Measurements from ENCODE around the gene TACR2.
A peak's percentile ranks its signal among the peaks of the same experiment; 100 is the strongest.

TACR2 gene

DNA sequence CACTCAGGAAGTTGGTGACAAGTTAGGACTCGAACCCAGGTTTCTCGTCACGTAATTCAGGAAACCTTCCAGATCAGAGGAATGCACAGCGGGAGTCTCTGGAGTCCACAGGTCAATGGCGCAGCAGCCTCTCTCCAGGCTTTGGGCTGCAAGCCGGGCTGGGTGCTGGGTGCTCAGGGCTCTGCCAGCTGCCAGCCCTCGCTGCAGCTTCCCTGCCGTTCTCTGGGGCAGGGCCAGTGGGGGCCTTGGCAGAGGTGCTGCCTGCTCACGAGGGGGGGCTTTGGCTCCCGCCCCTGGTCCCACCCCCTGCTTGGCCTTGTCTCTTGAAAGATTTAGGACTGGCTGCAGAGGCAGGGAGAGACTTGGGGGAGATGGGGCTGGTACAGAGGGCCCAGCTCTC lies at the start of gene TACR2:
TACR2 (minus strand) TSS at position 224 of the 400 bp plus-strand sequence. CDS start 595 bp downstream, outside the sequence.
- no peak for DNase-seq (ENCODE audit: low spot score)

DNA sequence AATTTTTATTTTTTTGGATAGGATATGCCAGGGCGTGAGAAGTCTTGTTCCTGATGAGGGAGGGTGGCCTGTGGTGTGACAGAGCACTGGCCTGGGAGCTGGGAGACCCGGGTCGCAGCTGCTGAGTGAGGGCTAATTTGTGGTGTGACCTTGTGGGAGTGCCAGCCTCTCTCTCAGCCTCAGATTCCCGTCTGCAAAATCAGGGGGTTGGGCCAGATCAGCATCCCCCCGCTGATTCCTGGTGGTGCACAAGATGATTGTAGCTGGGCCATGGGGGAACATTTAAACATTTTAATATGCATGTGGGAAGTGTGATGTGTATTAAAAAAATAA lies 49.4 kb upstream of the TACR2 start:
- DNase-seq (ENCODE audit: low spot score) = no peak

DNA sequence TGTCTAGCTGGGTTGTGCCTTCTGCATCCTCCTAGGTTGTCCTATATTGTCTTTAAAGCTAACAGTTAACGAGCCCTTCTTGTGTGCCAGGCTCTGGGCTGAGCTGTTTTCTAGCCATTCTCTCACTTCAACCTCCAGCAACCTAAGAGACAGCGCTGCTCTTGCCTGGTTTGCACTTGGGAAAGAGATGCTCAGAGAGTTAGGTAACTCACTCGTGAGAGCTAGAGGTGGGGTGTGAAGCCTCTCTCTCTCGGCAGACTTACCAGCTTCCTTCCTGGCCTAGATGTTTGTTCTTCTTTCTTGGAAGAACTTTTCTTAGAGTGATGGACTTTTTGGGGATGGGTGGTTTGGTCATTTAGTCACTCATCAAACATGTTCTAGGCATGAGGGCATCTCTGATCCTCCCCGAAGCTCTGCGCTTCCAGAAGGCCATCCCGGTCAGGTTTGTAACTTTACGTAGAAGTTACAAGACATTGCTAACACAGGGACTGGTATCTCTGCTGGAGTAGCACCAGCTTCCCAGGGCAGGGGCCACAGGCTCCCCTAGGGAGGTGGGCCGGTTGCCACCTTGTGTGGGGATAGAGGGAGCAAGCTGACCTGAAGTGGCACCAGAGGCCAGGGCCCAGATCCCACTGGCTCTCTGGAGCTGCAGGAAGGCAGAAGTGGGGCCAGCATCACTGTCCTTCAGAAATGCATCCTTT lies 48.9 kb upstream of the TACR2 start:
- no peak for DNase-seq (ENCODE audit: low spot score)

DNA sequence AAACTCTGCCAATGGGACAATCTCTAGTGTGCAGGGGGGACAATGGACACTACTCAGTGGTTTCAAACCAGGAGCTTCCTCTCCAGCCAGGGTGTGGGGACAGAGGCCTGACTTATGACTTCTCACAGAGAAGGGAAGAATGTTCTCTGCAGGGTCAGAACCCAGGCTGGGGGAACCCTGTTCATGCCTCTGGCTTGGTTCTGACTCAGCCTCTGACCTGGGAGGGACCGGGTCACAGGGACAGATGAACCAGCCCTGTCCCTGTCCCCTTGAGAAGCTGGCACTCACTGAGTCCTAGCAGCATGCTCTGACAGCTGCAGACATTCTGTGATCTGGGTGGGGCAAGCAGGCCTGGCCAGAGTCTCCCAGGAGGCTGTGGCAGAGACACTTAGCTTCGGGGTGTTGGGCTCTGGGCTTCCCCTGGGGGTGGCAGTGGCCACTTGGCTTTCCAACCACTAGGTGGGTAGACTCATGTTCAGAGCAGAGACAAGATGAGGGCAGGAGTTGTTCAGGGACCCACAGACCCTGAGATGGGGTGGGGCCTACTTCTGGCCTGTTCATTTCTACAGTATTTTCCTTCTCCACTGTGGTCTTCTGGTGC lies 48.2 kb upstream of the TACR2 start:
- peak; percentile 62 for DNase-seq (ENCODE audit: low spot score)

DNA sequence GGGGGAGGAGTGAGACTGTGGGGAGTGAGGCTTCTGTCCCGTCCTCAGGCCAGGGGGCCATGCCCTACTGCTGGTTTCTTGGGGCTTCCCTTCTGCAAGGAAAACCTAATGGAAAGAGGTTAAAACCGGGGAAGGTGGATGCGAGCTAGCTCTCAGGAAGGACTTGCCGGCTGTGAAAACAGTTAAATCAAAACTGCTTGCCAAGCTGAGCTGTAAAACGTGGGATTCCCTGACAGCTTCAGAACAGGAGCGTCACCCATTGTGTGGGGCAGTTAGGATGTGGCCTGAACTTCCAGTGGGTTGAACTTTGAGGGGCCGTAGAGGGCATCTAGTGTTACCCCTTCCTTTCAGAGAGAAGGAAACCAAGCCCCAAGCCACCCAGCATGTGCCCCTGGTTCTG lies 47.7 kb upstream of the TACR2 start:
- DNase-seq (ENCODE audit: low spot score) = no peak

DNA sequence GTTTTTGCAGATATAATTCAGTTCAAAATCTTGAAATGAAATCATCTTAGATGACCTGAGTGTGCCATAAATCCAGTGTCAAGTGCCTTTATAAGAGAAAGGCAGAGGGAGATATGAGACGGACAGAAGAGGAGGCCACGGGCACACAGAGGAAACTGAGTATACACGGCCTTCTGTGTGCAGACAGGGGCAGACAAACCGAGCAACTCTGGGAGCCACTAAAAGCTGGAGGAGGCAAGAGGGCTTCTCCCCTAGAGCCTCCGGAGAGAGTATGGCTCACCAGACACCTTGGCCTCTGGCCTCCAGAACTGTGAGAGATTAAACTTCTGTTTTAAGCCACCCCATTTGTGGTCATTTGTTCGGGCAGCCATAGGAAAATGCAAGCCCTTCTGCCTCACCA lies 47.2 kb upstream of the TACR2 start:
- DNase-seq (ENCODE audit: low spot score) = no peak

DNA sequence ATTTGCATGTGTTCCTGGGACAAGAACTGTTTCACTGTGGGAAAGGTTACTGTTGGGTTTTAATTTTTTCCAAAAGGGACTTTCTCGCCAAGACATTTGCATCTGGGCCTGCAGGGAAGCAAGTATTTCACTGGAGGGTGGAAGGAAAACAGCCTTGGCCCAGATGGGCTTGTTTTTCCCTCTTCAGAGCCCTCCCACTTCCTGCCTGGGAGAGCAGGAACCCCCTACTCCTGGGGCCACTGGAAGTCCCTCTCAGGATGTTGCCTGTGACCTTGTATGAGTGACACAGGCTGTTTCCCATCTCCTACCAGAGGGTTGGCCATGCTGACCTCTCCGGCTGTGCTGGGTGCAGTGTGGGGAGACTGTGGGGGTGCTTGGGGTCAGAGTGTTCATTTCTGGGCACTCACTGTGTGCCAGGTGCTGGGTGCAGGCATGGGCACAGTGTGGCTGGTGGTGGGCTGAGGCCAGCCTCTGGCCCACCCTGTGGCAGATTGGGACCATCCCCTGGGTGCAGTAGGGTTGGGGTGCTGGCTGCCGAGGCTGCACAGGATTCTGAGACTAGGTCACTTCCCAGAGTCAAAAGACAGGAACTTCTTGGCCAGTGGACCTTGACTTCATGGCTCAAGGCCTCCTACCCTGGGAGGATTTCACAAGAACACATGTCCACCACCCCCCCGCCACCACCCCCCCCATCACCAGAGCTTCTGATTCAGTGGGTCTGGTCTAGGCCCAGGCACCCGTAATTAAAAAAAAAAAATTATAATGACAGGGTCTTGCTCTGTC lies 44.7 kb upstream of the TACR2 start:
- DNase-seq (ENCODE audit: low spot score) = no peak

DNA sequence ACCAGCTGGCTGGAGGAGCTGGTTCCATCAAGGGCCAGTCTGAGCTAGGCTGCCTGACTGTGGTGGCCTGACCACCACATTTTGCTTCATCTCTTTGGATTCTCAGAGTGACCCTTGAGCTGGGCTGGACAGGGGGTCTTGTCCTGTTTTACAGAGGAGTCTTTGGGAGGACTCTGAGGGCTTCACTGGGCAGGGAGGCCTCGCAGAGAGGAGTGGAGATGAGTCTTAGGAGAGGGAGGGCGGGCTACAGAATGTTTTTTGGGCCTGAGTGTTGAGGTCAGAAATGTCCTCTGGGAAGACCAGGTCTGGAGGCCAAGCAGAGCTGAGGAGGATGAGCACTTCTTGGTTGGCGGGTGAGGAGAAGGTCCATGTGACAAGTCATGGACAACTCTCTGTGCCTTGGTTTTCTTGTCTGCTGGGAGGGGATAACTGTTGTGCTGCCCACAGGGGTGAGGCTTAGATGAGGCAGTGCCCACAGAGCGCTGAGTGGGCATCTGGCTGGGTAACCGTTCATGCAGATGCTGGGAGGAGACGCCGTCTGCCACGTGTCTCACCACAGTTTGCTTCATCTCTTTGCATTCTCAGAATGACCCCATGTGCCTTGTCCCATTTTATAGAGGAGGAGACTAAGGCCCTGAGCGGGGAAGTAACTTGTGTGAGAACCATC lies 44.0 kb upstream of the TACR2 start:
- DNase-seq (ENCODE audit: low spot score) = no peak

DNA sequence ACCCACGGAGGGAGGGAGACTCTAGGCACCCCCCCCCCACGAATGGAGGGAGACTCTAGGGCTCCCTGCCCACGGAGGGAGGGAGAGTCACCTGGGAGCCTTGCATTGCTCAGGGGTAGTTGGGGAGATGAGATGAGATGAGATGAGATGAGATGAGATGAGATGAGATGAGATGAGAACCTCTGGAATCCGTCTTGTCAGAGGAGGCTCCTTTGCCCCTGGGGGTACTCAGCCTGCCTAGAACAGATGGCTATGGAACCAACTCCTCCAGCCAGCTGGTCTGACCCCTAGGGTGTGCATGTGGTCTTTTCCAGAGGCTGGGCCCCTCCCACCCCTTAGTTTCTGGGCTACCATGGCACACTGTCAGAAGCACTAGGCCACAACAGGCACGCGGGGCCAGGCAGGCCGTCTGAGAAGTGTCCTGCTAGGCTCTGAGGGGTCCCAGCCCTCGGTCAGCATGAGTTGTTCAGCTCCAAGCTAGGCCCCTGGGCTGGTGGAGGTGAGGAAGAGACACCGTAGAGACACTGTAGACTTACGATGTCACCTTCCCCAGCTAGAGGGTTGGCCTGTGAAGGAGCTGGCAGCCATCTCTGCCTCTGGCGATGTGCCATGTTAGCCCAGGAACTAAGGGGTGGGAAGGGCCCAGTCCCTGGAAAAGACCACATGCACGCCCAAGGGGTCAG lies 43.3 kb upstream of the TACR2 start:
- no peak for DNase-seq (ENCODE audit: low spot score)

DNA sequence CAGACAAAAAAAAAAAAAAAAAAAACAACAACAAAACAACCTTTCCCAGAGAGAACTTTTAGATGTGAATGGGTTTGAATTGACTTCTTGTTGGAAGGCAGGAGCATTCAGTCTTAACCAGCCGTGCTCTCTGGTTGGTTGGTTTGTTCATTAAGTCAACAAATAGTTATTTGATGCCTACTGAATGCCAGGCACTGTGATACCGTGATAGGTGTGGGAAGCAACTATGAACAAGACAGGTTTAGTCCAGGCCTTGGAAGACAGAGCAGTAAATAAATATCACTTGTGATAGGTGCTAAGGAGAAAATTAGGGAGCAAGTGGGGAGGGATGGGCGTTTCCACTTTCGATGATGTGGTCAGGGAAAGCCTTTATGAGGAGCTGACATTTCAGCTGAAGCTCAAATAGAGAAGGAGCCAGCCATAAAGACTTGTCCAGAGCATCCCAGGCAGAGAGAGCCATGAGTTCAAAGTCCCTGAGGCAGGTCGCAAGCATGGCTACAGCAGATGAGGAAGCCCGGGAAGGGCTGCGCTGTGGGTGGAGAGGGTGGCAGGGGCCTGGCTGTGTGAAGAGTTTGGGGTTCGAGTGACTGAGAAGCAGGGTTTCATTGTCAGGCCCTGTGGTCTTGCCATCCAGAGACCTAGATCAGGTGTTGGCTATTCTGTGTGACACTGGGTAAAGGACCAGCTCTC lies 42.5 kb upstream of the TACR2 start:
- DNase-seq (ENCODE audit: low spot score) = no peak

DNA sequence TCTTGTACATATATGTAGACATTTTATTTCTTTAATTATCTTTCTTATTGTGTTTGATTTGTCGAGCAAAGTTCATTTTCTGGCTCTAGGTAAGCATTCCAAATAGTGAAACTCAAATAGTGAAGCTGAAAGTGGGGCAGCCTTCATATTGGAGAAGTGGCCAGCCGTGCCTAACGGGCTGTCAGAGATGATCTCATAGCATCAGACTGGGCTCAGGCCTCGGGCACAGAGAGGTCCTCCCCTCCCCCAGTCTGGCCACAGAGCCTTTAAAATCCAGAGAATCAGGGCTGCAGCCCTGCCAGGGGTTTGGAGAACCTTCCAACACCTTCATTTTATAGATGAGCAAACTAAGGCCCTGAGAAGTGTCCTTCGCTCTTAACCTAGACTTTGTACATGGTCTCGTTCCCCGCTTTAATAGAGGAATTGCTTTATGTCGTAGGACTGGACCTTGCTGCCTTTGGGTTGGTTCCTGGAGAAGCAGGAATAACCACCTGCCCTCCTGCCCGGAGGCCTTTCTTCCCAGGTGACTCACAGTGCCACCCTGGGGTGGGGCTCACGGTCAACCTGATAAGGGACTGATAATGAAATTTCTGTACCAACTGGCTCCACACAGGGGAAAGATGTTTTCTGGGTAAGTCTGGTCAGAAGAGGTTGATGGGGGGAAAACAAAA lies 41.8 kb upstream of the TACR2 start:
- peak; percentile 86 for DNase-seq (ENCODE audit: low spot score)

DNA sequence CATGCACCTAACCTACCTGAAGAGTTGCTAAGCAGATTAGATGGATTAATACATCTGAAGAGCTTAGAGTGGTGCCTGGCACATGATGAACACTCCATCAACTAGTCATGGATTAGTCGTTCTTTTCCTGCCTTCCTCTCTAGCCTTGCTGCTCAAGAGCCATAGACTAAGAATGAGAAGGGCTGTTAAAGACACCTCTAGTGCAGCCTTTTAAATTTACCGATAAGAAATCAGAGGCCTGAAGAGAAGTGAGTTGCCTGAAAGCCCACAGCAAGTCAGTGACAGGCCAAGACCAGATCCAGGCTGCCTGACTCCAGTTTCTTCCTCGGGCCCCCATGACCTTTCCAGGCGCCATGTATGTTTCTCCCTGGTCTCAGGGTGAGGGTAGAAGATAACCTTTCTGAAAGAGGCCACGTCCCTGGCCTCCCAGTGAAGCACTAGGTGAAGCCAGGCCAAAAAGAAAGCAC lies 41.1 kb upstream of the TACR2 start:
- no peak for DNase-seq (ENCODE audit: low spot score)

DNA sequence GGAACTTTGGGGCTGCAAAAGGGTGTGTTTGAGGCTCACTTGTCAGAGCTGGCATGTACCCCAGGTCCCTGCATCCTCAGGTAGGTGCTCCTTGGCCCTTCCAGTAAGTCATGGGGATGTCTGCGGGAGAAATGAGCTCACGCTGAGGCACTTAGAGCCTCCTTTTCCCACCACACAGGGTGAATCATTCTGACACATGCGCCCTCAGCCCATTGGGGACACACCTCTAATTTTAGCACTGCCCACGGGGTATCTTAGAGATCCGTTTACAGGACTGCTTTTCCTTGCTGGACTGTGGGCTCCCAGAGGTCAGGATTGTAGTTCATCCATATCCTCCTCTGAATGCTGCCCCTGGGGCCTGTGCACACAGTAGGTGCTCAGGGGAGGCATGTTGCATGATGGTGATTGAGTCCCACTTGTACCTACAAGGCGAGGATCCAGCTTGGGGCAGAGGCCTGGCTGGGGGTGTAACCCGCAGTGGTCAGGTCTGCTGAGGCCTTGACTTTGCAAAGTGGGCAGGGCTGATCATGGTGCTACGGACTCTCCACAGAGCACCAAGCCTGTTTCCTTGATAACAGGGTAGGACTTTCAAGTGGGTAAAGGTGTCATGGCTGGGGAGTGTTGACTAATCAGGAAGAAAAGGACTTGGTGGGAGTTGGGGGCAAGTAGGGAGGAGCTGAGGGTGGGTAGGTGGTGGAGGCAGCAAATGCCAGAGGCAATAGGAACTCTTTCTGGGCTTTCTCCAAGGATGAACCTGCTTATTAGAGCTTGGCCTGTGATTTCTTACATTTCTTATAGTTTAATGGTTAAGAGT lies 40.4 kb upstream of the TACR2 start:
- no peak for DNase-seq (ENCODE audit: low spot score)

DNA sequence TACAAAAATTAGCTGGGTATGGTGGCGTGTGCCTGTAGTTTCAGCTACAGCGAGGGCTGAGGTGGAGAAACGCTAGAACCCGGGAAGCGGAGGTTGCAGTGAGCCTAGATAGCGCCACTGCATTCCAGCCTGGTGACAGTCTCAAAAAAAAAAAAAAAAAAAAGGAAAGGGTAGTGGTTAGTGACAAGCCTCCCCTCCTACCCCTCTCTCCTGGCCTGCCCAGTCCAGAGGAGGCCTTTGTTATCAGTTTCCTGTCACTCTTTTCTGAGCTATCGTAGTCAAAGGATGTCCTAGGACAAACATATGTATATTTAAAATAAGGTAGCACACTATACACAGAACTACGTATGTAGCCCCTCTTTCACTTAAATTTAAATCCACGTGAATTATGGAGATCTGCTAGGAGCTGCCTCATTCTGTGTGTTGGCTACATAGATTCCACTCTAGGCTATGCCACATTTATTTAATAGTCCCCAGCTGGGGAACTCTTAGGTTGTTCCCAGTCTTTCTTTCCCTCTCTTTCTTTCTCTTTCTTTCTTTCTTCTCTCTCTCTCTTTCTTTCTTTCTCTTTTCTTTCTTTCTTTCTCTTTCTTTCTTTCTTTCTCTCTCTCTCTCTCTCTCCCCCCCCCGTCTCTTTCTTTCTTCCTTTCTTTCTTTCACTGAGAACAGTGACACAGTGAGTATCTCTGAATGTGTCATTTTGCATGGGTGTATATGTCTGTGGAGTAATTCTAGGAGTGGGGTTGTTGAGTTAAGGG lies 38.5 kb upstream of the TACR2 start:
- no peak for DNase-seq (ENCODE audit: low spot score)

DNA sequence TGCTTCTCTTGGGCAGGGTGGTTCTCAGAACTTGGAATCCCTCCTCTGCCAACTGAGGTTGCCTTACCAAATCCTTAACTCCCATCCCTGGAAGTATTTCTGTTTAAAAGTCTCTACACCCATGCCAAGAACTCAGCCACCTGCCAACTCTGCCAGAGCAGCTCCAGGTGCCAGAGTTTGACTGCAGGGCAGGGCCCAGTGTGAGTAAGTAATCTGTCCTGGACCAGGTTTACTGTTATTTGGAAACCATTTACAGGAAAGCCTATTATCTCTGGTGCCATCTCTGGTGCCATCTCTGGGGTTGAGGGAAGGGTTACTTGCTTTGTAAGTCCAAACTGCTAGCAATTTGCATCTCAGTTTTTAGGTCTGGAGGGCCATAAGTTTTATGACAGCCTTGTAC lies 37.1 kb upstream of the TACR2 start:
- no peak for DNase-seq (ENCODE audit: low spot score)

DNA sequence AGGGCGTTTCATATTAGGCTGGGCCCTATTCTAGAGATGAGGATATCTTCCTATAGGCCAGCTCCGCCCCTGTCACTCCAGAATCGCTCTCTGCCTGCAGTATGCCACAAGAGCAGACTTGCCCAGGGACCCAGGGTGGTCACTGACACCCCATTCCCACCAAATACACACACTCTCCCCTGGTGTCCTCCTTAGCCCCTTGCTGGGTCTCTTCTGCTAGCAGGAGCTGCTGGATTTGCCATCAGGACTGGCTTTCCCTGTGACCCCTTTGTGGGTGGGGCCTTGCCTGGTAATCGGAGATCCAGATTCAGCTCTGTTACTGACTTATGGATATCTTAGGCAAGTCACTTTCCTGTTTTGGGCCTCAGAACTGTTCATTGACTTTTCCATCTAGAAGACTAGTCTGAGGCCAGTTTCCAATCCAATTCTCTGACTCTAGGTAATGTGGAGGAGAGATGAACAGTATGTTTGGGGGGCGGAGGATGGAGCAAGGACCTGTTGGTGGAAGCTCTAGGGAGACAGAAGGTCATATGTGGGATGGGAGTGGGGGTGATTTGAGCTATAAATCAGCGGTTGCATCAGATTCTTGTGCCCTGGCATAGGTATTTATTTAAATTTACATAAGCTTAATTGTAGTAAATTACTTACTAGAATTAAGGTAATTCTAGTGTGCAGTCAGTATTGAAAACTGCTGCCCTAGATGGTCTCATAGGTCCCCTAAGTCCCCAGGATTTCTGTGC lies 36.1 kb upstream of the TACR2 start:
- DNase-seq (ENCODE audit: low spot score) = no peak

DNA sequence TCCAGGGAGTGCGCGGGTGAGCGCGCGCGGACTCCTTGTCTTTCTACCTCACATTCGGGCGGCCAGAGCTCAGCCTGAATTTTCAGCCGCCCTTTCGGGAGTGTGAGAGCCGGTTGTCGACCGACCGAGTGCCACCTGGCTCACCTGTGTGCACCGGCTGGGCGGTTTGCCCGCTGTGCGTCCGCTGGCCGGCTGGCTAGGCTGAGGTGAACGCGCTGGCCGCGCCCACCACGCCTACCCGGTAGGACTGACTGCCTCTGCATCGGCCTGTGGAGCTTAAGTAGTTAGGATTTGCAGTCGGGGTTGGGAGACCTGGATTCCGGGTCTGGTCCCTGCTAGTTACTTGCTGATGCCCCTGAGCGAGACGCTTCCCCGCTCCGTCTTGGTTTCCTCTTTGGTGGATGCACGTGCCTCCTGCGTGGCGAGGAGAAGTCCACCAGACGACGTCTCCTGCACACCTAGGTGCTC lies 35.1 kb upstream of the TACR2 start:
- no peak for DNase-seq (ENCODE audit: low spot score)

DNA sequence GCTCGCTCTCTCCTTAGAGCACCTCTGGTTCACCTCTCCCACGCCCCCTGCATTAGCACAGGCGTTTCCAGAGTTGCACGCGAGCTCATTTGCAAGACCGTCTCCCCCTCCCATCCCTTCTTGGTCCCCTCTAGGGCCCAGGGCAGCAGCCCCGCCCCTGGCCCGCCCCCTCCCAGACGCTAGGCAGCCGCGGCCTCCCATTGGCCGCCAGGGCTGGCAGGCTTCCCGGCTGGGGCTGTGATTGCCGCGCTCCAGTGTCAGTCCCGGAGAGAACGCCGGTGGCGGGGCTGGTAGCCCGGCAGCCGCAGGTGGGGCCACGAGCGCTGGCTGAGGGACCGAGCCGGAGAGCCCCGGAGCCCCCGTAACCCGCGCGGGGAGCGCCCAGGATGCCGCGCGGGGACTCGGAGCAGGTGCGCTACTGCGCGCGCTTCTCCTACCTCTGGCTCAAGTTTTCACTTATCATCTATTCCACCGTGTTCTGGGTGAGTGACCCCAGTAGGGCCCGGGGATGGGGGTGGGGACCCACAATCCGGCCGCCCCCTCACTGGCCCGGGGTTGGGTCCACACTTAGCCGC lies 34.6 kb upstream of the TACR2 start, which contains the start of gene TSPAN15:
TSPAN15 (plus strand) TSS at position 257 of the 575 bp plus-strand sequence; CDS start at position 387, 130 bp downstream.
- DNase-seq (ENCODE audit: low spot score) = peak; percentile 95

Data from Ammon's horn (tissue), 1 donor.